ENCODE measurements around the gene SMAP2.

DNA sequence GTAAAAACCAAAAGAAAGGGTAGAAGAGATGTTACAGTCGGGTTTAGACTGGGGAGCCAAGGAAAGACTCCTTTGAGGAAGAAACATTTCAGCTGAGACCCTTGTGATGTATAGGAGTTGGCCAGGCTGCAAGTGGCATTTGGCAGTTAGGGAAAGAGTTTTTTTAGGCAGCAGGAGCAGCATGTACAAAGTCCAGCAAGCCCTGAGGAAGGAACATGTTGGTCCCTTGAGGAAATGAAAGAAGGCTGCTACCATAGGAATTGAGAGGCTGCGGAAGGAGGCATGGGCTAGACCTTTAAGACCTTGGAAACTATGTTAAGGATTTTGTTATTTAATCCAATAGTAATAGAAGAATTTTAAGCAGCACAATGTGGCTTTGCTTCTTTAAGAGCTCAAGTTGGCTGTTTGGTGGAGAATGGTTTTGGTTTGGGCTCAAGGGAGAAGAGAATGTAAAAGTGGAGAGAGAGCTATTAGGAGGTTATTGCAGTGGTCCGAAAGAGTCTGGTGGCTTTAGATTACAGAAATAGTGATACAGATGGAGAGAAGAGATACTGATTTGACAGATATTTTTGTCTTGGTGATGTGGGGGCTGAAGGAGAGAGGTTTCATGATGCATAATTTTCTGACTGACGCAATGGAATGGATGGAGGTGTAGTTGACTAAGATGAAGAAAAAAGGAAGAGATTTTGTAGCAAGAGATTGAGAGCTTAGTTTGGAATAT is 26.6 kb downstream of the SMAP2 start:
- TF ChIP-seq, protein P1, sequence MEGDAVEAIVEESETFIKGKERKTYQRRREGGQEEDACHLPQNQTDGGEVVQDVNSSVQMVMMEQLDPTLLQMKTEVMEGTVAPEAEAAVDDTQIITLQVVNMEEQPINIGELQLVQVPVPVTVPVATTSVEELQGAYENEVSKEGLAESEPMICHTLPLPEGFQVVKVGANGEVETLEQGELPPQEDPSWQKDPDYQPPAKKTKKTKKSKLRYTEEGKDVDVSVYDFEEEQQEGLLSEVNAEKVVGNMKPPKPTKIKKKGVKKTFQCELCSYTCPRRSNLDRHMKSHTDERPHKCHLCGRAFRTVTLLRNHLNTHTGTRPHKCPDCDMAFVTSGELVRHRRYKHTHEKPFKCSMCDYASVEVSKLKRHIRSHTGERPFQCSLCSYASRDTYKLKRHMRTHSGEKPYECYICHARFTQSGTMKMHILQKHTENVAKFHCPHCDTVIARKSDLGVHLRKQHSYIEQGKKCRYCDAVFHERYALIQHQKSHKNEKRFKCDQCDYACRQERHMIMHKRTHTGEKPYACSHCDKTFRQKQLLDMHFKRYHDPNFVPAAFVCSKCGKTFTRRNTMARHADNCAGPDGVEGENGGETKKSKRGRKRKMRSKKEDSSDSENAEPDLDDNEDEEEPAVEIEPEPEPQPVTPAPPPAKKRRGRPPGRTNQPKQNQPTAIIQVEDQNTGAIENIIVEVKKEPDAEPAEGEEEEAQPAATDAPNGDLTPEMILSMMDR (conservative IDR thresholded peaks at IDR 0.05 in 1 of 2, IDR thresholded peaks at IDR 0.05 in 1 of 2; ENCODE audit: low read depth in 1 of 2, low read length in 2 of 2), result no peak
- no peak for TF ChIP-seq EZH2 (IDR thresholded peaks at IDR 0.05; ENCODE audit: low read length, missing control alignments)

Data from fibroblast of lung (primary cell).